ENCODE data around the gene SPP2. TPM values are rescaled to one million over a fixed set of nuclear protein-coding genes. Genes with fewer than 3 reads are reported as not detected.

SPP2 gene, protein sequence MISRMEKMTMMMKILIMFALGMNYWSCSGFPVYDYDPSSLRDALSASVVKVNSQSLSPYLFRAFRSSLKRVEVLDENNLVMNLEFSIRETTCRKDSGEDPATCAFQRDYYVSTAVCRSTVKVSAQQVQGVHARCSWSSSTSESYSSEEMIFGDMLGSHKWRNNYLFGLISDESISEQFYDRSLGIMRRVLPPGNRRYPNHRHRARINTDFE
- total RNA-seq, result not detected in 2 replicates

DNA sequence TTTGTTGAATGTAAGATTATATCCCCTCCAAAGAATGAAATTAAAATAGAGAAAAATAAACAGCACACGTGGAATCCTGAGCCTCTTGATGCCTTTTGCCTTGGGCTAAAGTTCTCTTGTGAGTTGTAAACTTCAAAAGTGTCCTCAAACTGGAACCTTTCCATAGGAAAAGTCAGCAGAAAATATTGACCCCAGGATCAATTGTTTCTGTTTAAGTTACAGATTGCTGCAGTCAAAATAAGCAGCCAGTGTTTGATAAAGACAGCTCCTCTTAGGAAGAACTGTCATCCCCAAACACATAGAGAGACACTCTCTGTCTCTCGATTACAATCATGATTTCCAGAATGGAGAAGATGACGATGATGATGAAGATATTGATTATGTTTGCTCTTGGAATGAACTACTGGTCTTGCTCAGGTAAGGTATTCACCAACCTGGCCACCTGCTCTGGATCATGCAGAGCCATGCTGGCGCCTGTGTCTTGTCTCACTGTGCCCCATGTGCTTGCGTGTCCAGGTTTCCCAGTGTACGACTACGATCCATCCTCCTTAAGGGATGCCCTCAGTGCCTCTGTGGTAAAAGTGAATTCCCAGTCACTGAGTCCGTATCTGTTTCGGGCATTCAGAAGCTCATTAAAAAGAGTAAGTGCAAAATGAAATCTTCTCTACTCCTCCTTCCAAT lies at the start of gene SPP2:
SPP2 (plus strand) TSS at position 248 of the 681 bp plus-strand sequence; CDS start at position 333, 85 bp downstream.

Other genes starting within 250 kb of the SPP2 start
- 6.3 and 21.2 TPM in 2 replicates for gene HJURP, start 196.2 kb upstream of the SPP2 start, total RNA-seq
- gene TRPM8, start 133.3 kb upstream of the SPP2 start, total RNA-seq, result not detected in 2 replicates

All from cardiac atrium fibroblast (primary cell).